Measurements from ENCODE around the gene CTNNBIP1.

Gene CTNNBIP1

DNA sequence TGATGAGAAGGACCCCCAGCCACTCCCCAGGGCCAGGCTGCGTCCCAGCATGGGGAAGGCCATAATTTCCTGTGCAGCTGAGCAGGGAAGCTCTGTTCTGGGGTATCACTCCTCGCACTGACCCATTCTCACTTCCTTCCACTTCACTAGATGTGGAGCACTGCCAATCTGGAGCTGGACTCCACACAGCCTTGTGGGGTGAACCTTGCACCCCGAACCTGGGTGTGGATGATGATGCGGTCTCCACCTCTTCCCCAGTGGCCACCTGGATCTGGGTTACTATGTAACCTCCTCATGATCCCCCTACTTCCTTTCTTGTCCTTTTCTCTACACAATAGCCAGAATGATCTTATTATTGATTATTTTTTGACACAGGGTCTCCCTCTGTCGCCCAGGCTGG lies 36.7 kb downstream of the CTNNBIP1 start:
- DNase-seq (ENCODE audit: low read depth), result no peak
- TF ChIP-seq, protein P1, sequence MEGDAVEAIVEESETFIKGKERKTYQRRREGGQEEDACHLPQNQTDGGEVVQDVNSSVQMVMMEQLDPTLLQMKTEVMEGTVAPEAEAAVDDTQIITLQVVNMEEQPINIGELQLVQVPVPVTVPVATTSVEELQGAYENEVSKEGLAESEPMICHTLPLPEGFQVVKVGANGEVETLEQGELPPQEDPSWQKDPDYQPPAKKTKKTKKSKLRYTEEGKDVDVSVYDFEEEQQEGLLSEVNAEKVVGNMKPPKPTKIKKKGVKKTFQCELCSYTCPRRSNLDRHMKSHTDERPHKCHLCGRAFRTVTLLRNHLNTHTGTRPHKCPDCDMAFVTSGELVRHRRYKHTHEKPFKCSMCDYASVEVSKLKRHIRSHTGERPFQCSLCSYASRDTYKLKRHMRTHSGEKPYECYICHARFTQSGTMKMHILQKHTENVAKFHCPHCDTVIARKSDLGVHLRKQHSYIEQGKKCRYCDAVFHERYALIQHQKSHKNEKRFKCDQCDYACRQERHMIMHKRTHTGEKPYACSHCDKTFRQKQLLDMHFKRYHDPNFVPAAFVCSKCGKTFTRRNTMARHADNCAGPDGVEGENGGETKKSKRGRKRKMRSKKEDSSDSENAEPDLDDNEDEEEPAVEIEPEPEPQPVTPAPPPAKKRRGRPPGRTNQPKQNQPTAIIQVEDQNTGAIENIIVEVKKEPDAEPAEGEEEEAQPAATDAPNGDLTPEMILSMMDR (IDR thresholded peaks at IDR 0.05; ENCODE audit: insufficient read depth, low read depth, low read length, missing control alignments), result no peak
- H3K4me3 ChIP-seq (ENCODE audit: low read depth, low read length), result no peak overlapping the region

GRCh38 chr1:9872430-9873165 lies 37.5 kb downstream of the CTNNBIP1 start:
- TF ChIP-seq, protein P1 (IDR thresholded peaks at IDR 0.05; ENCODE audit: insufficient read depth, low read depth, low read length, missing control alignments), result no peak
- H3K4me3 ChIP-seq (ENCODE audit: low read depth, low read length), result no peak overlapping the region
- DNase-seq (ENCODE audit: low read depth), result no peak

GRCh38 chr1:9871707-9872425 lies 38.2 kb downstream of the CTNNBIP1 start:
- no peak for DNase-seq (ENCODE audit: low read depth)
- H3K4me3 ChIP-seq (ENCODE audit: low read depth, low read length), result no peak overlapping the region
- TF ChIP-seq, protein P1 (IDR thresholded peaks at IDR 0.05; ENCODE audit: insufficient read depth, low read depth, low read length, missing control alignments), result no peak

GRCh38 chr1:9871021-9871420 lies 39.0 kb downstream of the CTNNBIP1 start:
- TF ChIP-seq, protein P1 (IDR thresholded peaks at IDR 0.05; ENCODE audit: insufficient read depth, low read depth, low read length, missing control alignments), result no peak
- no peak overlapping the region for H3K4me3 ChIP-seq (ENCODE audit: low read depth, low read length)
- no peak for DNase-seq (ENCODE audit: low read depth)

DNA sequence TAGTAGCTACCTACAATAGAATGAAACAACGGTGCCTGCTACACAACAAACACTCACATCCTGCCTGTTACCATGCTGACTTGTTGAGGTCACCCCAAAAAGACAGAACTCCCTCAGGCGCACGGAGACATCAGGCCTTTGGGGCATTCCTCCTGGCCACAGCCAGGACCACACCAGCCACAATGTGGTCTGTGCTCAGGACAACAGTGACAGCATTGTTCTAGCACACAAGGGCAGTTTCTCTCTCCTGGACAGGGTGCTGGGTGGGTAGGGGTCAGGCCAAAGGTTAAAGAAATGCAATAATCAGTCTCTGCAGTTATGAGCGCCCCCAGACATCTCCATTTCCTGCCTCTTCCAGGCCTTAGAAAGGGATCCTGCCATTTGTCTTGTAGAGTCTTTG lies 39.5 kb downstream of the CTNNBIP1 start:
- DNase-seq (ENCODE audit: low read depth), result peak; percentile 29
- H3K4me3 ChIP-seq (ENCODE audit: low read depth, low read length), result no peak overlapping the region
- TF ChIP-seq, protein P1 (IDR thresholded peaks at IDR 0.05; ENCODE audit: insufficient read depth, low read depth, low read length, missing control alignments), result no peak

- no peak for DNase-seq (ENCODE audit: low read depth)
- H3K4me3 ChIP-seq (ENCODE audit: low read depth, low read length), result no peak overlapping the region
- TF ChIP-seq, protein P1 (IDR thresholded peaks at IDR 0.05; ENCODE audit: insufficient read depth, low read depth, low read length, missing control alignments), result no peak
These were observed 40.2 kb downstream of the CTNNBIP1 start for GRCh38 chr1:9869831-9870251.
